ENCODE results near the gene DCXR. TPM values are rescaled to one million over a fixed set of nuclear protein-coding genes. Genes with fewer than 3 reads are reported as not detected.

The DCXR gene
- total RNA-seq, 1 experiment from 2014 or later, result 111 TPM

GRCh38 chr17:82079001-82079677 is 41.6 kb upstream of the DCXR start:
- H3K36me3 Mint-ChIP-seq (ENCODE audit: insufficient read depth, unreplicated experiment), result peaks cover 83% of the 10 kb centered on the region
- ChIA-PET POLR2A (interaction anchor here (0.8 to 1.8 kb wide), 3 partner anchors 8 to 14 kb away, joined by 3 to 6 read pairs (median 3); partner anchors contain the start of gene DUS1L), CTCF (interaction anchor here (0.5 to 0.7 kb wide), 3 partner anchors 15 to 43 kb away, joined by 3 to 4 read pairs (median 4); no protein-coding TSS in a partner anchor)
- H3K27ac Mint-ChIP-seq (ENCODE audit: low read depth, unreplicated experiment), result no peak overlapping the region
- no peaks in the 10 kb centered on the region for H3K9me3 Mint-ChIP-seq (ENCODE audit: unreplicated experiment)
- intact Hi-C loops (cut with micrococcal nuclease), result no loop called here
- BruUV-seq (replicated peaks), result no TSS peak
- DNase-seq (ENCODE audit: unreplicated experiment), result no peak
- no peaks in the 10 kb centered on the region for H3K4me1 Mint-ChIP-seq (ENCODE audit: insufficient read depth, unreplicated experiment)
- TF ChIP-seq, protein P1, sequence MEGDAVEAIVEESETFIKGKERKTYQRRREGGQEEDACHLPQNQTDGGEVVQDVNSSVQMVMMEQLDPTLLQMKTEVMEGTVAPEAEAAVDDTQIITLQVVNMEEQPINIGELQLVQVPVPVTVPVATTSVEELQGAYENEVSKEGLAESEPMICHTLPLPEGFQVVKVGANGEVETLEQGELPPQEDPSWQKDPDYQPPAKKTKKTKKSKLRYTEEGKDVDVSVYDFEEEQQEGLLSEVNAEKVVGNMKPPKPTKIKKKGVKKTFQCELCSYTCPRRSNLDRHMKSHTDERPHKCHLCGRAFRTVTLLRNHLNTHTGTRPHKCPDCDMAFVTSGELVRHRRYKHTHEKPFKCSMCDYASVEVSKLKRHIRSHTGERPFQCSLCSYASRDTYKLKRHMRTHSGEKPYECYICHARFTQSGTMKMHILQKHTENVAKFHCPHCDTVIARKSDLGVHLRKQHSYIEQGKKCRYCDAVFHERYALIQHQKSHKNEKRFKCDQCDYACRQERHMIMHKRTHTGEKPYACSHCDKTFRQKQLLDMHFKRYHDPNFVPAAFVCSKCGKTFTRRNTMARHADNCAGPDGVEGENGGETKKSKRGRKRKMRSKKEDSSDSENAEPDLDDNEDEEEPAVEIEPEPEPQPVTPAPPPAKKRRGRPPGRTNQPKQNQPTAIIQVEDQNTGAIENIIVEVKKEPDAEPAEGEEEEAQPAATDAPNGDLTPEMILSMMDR (IDR thresholded peaks at IDR 0.05; ENCODE audit: unreplicated experiment), result no peak
- no peak overlapping the region for H3K4me3 Mint-ChIP-seq (ENCODE audit: unreplicated experiment)
- H3K27me3 Mint-ChIP-seq (ENCODE audit: insufficient read depth, unreplicated experiment), result no peaks in the 10 kb centered on the region

DNA sequence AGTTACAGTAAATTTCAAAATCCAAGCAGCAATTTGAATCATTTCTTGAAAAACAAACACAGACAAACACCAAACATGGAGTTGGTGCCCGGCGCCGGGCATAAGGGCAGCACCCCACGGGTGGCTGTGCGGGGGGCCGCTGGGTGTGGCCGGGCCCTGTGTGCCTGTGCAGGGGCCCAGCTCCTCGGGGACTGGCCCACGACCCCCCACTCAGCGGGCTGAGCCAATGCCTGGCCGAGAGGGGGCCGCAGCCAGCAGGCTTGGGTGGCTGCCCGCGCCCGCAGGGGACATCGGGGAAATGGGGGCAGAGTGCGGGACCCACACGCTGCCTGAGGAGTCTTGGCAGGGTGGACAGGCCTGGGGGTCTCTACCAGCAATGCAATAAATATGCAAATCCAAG is 40.9 kb upstream of the DCXR start:
- DNase-seq (ENCODE audit: unreplicated experiment), result no peak
- Mint-ChIP-seq H3K9me3 (ENCODE audit: unreplicated experiment) (no peaks in the 10 kb centered on the region), H3K27ac (ENCODE audit: low read depth, unreplicated experiment) (no peak overlapping the region), H3K4me3 (ENCODE audit: unreplicated experiment) (no peak overlapping the region), H3K27me3 (ENCODE audit: insufficient read depth, unreplicated experiment) (no peaks in the 10 kb centered on the region), H3K4me1 (ENCODE audit: insufficient read depth, unreplicated experiment) (no peaks in the 10 kb centered on the region), H3K36me3 (ENCODE audit: insufficient read depth, unreplicated experiment) (peaks cover 76% of the 10 kb centered on the region)
- BruUV-seq (replicated peaks), result TSS peak; percentile 24
- POLR2A ChIA-PET, result interaction anchor here (1.2 kb wide), 1 partner anchor 13 kb away, joined by 3 read pairs; the partner anchor contains the start of gene DUS1L
- TF ChIP-seq, protein P1 (IDR thresholded peaks at IDR 0.05; ENCODE audit: unreplicated experiment), result no peak
- CTCF ChIA-PET, result no interaction called here
- intact Hi-C loops (cut with micrococcal nuclease), result no loop called here

DNA sequence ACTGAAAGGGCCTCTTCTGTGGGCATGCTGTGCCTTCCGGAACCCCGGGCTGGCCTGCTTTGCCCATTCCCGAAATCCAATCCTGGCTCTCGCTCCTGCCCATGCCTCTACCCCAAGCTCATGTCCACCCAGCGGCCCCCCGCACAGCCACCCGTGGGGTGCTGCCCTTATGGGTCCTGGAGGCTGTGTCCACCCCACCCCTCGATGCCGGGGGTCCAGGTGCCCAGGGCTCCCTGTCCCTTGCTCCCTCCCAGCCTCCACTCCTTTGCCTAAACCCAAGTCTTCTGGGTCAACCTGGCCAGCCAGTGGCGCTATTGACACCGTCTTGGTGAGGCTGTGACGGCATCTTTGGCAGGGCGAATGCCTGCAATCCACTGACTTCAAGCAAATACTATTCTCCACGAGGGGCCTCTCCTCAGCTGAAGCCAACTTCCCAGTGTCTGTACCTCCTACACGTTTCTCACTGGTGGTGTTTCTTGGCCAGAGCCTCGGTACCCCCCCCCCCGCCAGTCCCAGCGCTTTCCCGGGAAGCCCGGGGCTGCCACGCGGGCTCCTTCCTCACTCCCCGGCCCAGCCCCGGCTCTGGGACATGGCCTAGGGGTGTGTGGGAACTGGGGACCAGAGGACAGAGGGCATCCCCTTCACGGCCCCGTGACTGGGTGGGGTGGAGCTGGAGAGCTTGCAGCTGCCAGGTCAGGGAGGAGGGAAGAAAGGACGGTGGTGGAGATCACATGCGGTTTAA is 40.3 kb upstream of the DCXR start:
- H3K27me3 Mint-ChIP-seq (ENCODE audit: insufficient read depth, unreplicated experiment), result no peaks in the 10 kb centered on the region

More for the DNA sequence above, 40.3 kb upstream of the DCXR start:
- Mint-ChIP-seq H3K4me1 (ENCODE audit: insufficient read depth, unreplicated experiment) (no peaks in the 10 kb centered on the region), H3K4me3 (ENCODE audit: unreplicated experiment) (no peak overlapping the region), H3K36me3 (ENCODE audit: insufficient read depth, unreplicated experiment) (peaks cover 70% of the 10 kb centered on the region), H3K27ac (ENCODE audit: low read depth, unreplicated experiment) (no peak overlapping the region), H3K9me3 (ENCODE audit: unreplicated experiment) (no peaks in the 10 kb centered on the region)
- intact Hi-C loops (cut with micrococcal nuclease), result no loop called here
- DNase-seq (ENCODE audit: unreplicated experiment), result no peak
- ChIA-PET CTCF (interaction anchor here (0.5 to 0.6 kb wide), 2 partner anchors 11 to 47 kb away, joined by 3 to 4 read pairs; no protein-coding TSS in a partner anchor), POLR2A (interaction anchor here (1.0 to 3.2 kb wide), 6 partner anchors 12 to 77 kb away, joined by 3 to 15 read pairs (median 4); partner anchors contain the start of genes DCXR and DUS1L)
- TF ChIP-seq, protein P1 (IDR thresholded peaks at IDR 0.05; ENCODE audit: unreplicated experiment), result no peak
- no TSS peak for BruUV-seq (replicated peaks)
